Jurkat, Clone E6-1 (cell line): ENCODE measurements around the gene XRCC4.
"Not testable (repeated sequence)": the region's sequence is repeated elsewhere in the genome, so short reads cannot be mapped to it uniquely, and the experiment has no call there.

ENCODE experiments used
- DNase-seq: peaks from one replicate; pipeline ENCODE4 v3.0.0-alpha.2; 2011; ENCODE audit warnings: low read depth, low spot score
- H3K4me3 ChIP-seq: 2 replicates; pipeline ENCODE4 v1.5.1; 2011; ENCODE audit warnings: mild to moderate bottlenecking, low read length, control low read depth, moderate library complexity

Gene XRCC4

GRCh38 chr5:83102364-83102980 lies 25.1 kb downstream of the XRCC4 start:
- no peak overlapping the region for H3K4me3 ChIP-seq
- DNase-seq, result peak; percentile 38

DNA sequence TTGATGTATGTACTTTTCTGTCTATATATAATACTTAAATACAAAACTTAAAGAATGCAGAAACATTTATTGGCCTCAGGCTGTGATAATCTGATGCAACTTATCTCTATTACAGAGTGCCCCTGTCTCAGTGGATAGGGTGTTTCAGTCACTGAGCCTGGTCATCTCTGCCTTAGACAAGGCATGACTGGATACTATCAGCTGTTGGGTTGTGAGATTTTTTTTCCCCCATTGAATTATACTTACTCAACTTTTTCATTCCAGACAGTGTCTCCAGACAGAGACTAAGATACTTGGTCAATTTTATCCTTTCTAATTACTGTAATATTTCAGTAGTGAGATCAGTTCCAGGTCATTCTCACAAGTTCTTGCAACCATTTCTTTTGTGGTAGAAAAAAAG lies 26.7 kb downstream of the XRCC4 start:
- H3K4me3 ChIP-seq, result no peak overlapping the region
- no peak for DNase-seq

- DNase-seq, result no peak
- H3K4me3 ChIP-seq, result no peak overlapping the region
Measured at GRCh38 chr5:83107692-83108420, 30.5 kb downstream of the XRCC4 start.

DNA sequence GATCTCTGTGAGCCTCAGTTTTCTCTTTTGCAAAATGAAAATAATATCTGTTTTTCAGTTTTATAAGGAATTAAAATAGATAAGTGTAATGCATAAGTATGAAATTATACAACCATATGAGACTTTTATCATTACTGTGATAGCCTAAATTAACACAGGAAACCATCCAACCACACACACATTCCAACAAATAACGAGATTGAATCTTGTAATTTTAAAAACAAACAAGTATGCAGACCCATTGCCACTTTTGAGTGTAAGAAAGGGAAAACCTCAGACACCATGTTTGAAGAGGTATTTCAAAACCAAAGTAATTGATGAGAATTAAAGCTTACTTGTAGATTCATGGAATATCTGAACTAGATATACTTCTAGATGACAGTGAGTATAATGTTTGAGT lies 32.0 kb downstream of the XRCC4 start:
- H3K4me3 ChIP-seq, result no peak overlapping the region
- no peak for DNase-seq

DNA sequence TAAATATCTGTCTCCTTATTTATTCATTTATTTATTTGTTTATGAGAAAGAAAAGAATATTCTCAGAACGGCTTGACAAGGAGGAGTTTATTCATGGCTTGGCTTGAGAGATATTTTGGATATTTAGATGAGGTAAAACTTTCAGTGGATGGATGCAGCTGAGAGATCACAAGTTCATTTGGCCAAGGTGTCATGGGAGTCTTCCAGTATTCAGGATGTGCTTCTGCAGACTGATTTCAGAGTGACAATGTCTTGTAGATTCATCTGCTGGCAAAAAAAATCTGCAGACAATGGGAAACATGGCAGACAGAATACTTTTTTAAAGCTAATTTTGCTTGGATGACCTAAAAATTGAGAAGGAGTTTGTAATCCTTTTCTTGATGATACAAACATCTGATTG lies 38.5 kb downstream of the XRCC4 start:
- DNase-seq, result no peak
- H3K4me3 ChIP-seq, result no peak overlapping the region

GRCh38 chr5:83118471-83118870 lies 41.1 kb downstream of the XRCC4 start:
- DNase-seq, result no peak
- H3K4me3 ChIP-seq, result no peak overlapping the region

DNA sequence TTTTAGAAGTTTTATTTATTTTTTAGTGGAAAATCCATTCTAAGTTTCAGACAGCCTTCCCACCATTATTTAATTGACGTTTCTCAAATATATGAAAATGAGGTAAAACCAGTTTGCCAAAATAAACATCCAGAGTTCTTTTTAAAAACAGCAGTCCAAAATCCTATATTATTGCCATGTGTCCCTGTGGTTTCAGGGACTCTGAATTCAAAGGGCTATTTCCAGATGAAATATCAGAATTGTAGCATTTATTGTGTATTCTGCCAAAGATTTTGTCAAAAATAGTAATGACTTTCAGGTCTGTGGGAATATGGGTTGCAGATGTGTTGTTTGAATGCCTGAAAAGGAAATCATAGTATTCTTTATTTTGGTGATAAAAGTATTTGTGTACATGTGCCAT lies 41.6 kb downstream of the XRCC4 start:
- H3K4me3 ChIP-seq, result no peak overlapping the region

DNA sequence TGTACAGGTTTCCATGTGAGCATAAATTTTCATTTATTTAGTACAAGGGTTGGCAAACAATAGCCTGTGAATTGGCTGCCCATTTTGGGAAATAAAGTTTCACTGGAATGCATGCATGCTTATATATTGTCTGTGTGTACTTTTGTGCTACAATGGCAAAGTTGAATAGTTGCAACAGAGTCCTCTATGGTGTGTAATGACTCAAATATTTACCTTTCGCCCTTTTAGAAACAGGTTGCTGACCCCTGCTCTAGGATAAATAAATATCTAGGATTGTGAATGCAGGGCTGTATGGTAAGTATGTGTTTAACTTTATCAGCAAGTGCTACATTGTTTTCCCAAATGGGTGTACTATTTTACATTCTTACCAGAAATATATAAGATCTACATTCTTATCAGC lies 47.2 kb downstream of the XRCC4 start:
- no peak for DNase-seq
- no peak overlapping the region for H3K4me3 ChIP-seq

More for the DNA sequence above, 41.6 kb downstream of the XRCC4 start:
- DNase-seq, result no peak

DNA sequence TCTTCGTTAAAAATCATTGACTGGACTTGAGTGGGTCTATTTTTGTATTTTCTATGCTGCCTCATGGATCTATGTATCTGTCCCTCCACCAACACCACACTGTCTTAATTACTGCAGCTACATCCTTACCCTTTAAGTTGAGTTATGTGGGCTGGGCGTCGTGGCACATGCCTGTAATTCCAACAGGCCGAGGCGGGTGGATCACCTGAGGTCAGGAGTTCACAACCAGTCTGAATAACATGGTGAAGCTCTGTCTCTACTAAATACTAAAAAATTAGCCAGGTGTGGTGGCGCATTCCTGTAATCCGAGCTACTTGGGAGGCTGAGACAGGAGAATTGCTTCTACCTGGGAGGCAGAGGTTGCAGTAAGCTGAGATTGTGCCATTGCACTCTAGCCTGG lies 48.2 kb downstream of the XRCC4 start:
- no peak overlapping the region for H3K4me3 ChIP-seq
- no peak for DNase-seq

DNA sequence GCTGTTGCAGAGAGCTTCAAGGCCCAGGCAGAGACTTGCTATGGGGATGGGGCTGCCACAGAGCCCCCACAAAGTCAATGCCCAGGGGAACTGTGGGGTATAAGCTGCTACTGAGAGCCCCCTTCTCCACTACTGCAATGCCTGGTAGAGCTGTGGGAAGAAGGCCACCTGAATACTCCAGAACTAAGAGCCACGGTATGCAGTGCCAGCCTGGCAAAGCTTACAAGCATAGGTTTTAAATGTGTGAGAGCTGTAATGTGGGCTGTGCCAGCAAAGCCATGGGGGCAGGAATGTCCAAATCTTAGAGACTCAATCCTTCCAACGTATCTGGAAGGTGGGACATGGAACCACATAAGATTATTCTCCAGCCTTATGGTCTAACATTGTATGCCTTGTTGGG lies 49.2 kb downstream of the XRCC4 start:
- no peak overlapping the region for H3K4me3 ChIP-seq
- no peak for DNase-seq

DNA sequence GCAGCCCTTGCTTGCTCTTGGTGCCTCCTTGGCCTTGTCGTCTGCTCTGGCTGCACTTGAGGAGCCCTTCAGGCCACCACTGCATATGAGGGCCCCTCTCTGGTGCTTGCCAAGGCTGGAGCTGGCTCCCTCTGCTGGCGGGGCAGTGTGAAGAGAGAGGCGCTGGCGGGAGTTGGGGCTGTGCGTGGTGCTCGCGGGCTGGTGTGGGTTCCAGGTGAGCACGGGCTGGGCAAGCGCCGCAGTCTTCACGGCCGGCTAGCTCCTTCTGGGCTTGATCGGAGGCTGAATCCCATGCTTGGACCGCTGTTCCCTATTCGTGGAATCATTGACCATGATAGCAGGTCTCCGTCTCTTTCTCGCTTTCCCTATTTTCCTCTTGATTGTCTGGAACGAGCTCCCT lies 56.5 kb downstream of the XRCC4 start:
- DNase-seq, result no peak
- no peak overlapping the region for H3K4me3 ChIP-seq

DNA sequence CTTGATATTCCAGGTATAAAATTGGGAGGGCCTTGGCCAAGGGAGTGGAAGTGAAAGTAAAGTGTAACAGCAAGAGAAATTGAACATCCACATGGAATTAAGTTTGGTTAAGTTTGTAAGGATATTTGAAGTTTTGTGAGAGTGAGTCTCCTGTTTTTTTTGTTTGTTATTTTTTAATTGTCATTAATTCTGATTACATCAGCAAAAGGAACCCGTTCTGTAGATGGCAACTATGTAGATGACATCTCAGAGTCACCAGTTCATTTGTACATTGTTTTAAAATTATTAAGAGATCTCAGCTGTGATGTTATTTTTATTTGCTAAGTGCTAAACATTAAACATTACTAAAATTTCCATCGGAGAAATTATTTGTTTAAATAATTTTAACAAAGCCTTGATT lies 65.2 kb downstream of the XRCC4 start:
- H3K4me3 ChIP-seq, result no peak overlapping the region
- DNase-seq, result no peak

DNA sequence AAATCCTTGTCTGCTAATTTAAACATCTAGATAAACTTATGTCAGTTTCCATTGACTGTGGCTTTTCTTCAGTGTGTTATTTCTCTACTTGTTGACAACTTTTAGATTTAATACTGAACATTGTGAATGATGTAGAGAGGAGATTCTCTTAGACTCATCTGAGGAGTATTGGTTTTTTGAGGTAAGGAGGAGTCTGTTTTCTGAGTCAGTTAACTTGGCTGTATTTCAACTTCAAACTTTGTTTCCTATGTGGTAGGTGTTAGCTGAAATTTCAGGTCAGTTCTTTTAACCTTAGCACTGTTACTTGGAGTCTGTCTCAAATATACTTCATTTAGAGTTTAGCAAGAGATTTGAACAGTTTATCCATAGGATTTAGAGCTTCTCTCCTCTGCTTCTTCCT lies 67.9 kb downstream of the XRCC4 start:
- H3K4me3 ChIP-seq, result no peak overlapping the region
- no peak for DNase-seq

- no peak for DNase-seq
- H3K4me3 ChIP-seq, result no peak overlapping the region
Measured at GRCh38 chr5:83145882-83146331, 68.6 kb downstream of the XRCC4 start.

DNA sequence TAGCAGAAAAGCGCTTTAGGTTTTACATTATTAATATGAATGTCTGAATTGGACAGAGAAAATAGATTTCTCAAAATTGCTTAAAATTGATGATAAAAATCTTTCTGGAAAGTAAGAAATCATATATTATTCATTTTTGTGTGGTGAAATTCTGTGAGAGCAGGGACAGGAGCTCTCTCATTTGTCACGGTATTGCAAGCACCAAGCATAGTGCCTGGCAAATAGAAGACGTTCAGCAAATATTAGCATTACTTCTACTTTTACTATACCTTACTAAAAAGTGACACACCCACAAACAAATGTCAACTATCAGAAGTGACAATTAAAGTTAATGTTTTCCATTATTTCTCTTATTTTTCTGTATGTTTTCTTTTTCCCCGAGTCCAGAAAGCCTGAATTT lies 69.1 kb downstream of the XRCC4 start:
- DNase-seq, result no peak
- no peak overlapping the region for H3K4me3 ChIP-seq

- no peak overlapping the region for H3K4me3 ChIP-seq
- DNase-seq, result no peak
Measured at GRCh38 chr5:83147593-83147992, 70.2 kb downstream of the XRCC4 start.

- no peak overlapping the region for H3K4me3 ChIP-seq
- DNase-seq, result no peak
Measured at GRCh38 chr5:83148370-83148769, 71.0 kb downstream of the XRCC4 start.

- no peak overlapping the region for H3K4me3 ChIP-seq
- no peak for DNase-seq
Measured at GRCh38 chr5:83149671-83150070, 72.3 kb downstream of the XRCC4 start.

GRCh38 chr5:83151821-83152220 lies 74.5 kb downstream of the XRCC4 start:
- DNase-seq, result no peak
- H3K4me3 ChIP-seq, result no peak overlapping the region

DNA sequence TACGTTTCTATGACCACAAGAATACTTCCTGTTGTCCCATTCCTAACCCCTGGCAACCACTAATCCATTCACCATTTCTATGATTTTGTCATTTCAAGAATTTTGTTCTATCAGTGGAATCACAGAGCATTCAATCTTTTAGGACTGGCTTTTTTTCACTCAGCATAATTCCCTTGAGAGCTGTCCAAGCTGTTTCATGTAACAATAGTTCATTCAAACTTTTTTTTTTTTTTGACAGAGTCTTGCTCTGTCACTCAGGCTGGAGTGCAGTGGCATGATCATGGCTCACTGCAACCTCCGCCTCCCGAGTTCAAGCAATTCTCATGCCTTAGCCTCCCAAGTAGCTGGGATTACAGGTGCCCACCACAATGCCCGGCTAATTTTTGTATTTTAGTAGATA lies 75.6 kb downstream of the XRCC4 start:
- H3K4me3 ChIP-seq, DNase-seq: not testable (repeated sequence)

GRCh38 chr5:83156001-83156400 lies 78.7 kb downstream of the XRCC4 start:
- H3K4me3 ChIP-seq, result no peak overlapping the region
- no peak for DNase-seq
